ENCODE measurements around the gene RPH3AL.
"Not testable (repeated sequence)": the region's sequence is repeated elsewhere in the genome, so short reads cannot be mapped to it uniquely, and the experiment has no call there.

RPH3AL gene

GRCh38 chr17:260944-261343 is 91.7 kb downstream of the RPH3AL start:
- no peak for DNase-seq (ENCODE audit: low spot score)

- DNase-seq (ENCODE audit: low spot score) = no peak
These were observed 92.4 kb downstream of the RPH3AL start for GRCh38 chr17:260031-260791.

GRCh38 chr17:259341-259976 is 93.1 kb downstream of the RPH3AL start:
- DNase-seq (ENCODE audit: low spot score) = no peak

GRCh38 chr17:258906-259305 is 93.7 kb downstream of the RPH3AL start:
- no peak for DNase-seq (ENCODE audit: low spot score)

- no peak for DNase-seq (ENCODE audit: low spot score)
These were observed 94.4 kb downstream of the RPH3AL start for GRCh38 chr17:258045-258734.

- no peak for DNase-seq (ENCODE audit: low spot score)
These were observed 99.3 kb downstream of the RPH3AL start for GRCh38 chr17:253091-253846.

GRCh38 chr17:252456-252855 is 100.2 kb downstream of the RPH3AL start:
- DNase-seq (ENCODE audit: low spot score) = no peak

- DNase-seq (ENCODE audit: low spot score) = no peak
These were observed 101.1 kb downstream of the RPH3AL start for GRCh38 chr17:251531-251930.

GRCh38 chr17:250487-251300 is 101.9 kb downstream of the RPH3AL start:
- no peak for DNase-seq (ENCODE audit: low spot score)

GRCh38 chr17:249236-249993 is 103.2 kb downstream of the RPH3AL start:
- DNase-seq (ENCODE audit: low spot score) = no peak

GRCh38 chr17:248337-249235 is 104.0 kb downstream of the RPH3AL start:
- no peak for DNase-seq (ENCODE audit: low spot score)

- DNase-seq (ENCODE audit: low spot score) = no peak
These were observed 104.8 kb downstream of the RPH3AL start for GRCh38 chr17:247767-248166.

- DNase-seq (ENCODE audit: low spot score) = no peak
These were observed 105.7 kb downstream of the RPH3AL start for GRCh38 chr17:246851-247421.

GRCh38 chr17:246226-246625 is 106.4 kb downstream of the RPH3AL start:
- no peak for DNase-seq (ENCODE audit: low spot score)

- DNase-seq (ENCODE audit: low spot score) = no peak
These were observed 107.0 kb downstream of the RPH3AL start for GRCh38 chr17:245611-246010.

- DNase-seq (ENCODE audit: low spot score) = no peak
These were observed 107.6 kb downstream of the RPH3AL start for GRCh38 chr17:245020-245419.

GRCh38 chr17:243924-244323 is 108.7 kb downstream of the RPH3AL start:
- DNase-seq (ENCODE audit: low spot score) = not testable (repeated sequence)

GRCh38 chr17:238964-239259 is 113.7 kb downstream of the RPH3AL start:
- no peak for DNase-seq (ENCODE audit: low spot score)
